PFSK-1 (cell line): ENCODE results near the gene C2orf69.

Source experiments
- FOXP2 ChIP-seq: optimal IDR thresholded peaks from 2 replicates; pipeline ENCODE3; 2011; ENCODE audit warnings: borderline replicate concordance, control low read depth, inconsistent platforms; ENCODE audit not compliant: insufficient read depth; ENCODE audit errors: extremely low read length, extremely low read depth
- POLR2AphosphoS5 ChIP-seq: IDR thresholded peaks from 2 replicates; pipeline ENCODE4 v1.6.1; 2012; ENCODE audit warnings: low read depth, mild to moderate bottlenecking, control low read depth, low read length, moderate library complexity
- SIN3A ChIP-seq: IDR thresholded peaks from 2 replicates; pipeline ENCODE4 v1.6.1; 2012; ENCODE audit warnings: mild to moderate bottlenecking, low read length, moderate library complexity, borderline replicate concordance; ENCODE audit not compliant: insufficient read depth
- TAF1 ChIP-seq: IDR thresholded peaks from 2 replicates; pipeline ENCODE4 v1.6.1; 2012; ENCODE audit warnings: low read length, control low read depth, borderline replicate concordance; ENCODE audit not compliant: insufficient read depth
- TF ChIP-seq, protein P1 (sequence below), 2 experiments: IDR thresholded peaks; 2 replicates each; pipeline versions ENCODE4 v1.6.1 to v1.8.0; 2011 to 2012; ENCODE audit warnings: low read depth in 2 of 2, low read length in 2 of 2, control low read depth in 1 of 2, inconsistent platforms in 1 of 2, mild to moderate bottlenecking in 1 of 2, moderate library complexity in 1 of 2; ENCODE audit not compliant: insufficient read depth in 1 of 2

The C2orf69 gene

DNA sequence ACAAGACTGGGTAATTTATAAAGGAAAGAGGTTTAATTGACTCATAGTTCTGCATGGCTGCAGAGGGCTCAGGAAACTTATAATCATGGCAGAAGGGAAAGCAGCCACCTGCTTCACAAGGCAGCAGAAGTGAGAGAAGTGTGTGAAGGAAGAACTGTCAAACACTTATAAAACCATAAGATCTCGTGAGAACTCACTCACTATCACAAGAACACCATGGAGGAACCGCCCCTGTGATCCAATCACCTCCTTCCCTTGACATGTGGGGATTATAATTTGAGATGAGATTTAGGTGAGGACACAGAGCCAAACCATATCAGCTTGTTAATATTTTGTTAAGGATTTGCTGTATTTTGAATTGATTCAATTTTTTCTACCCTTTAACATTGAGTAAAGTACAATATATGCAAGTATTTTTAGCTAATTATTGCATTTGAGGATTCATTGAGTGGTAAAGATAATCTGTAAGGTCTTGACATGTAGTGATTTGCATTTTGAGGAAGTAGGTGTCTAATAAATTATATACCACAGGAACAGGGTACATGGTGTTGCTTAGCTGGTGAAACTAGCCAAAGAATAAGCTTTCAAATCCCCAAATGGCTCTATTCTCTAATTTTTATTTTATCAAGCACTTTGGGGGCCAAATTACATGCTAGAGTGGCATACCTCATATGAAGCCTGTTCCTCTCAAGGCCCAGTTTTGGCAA lies 3.9 kb upstream of the C2orf69 start:
- TF ChIP-seq POLR2AphosphoS5 (no peak), FOXP2 (no peak), SIN3A (no peak), TAF1 (no peak)
- TF ChIP-seq, protein P1, sequence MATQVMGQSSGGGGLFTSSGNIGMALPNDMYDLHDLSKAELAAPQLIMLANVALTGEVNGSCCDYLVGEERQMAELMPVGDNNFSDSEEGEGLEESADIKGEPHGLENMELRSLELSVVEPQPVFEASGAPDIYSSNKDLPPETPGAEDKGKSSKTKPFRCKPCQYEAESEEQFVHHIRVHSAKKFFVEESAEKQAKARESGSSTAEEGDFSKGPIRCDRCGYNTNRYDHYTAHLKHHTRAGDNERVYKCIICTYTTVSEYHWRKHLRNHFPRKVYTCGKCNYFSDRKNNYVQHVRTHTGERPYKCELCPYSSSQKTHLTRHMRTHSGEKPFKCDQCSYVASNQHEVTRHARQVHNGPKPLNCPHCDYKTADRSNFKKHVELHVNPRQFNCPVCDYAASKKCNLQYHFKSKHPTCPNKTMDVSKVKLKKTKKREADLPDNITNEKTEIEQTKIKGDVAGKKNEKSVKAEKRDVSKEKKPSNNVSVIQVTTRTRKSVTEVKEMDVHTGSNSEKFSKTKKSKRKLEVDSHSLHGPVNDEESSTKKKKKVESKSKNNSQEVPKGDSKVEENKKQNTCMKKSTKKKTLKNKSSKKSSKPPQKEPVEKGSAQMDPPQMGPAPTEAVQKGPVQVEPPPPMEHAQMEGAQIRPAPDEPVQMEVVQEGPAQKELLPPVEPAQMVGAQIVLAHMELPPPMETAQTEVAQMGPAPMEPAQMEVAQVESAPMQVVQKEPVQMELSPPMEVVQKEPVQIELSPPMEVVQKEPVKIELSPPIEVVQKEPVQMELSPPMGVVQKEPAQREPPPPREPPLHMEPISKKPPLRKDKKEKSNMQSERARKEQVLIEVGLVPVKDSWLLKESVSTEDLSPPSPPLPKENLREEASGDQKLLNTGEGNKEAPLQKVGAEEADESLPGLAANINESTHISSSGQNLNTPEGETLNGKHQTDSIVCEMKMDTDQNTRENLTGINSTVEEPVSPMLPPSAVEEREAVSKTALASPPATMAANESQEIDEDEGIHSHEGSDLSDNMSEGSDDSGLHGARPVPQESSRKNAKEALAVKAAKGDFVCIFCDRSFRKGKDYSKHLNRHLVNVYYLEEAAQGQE (IDR thresholded peaks at IDR 0.05; ENCODE audit: insufficient read depth in 1 of 2, low read depth in 2 of 2, low read length in 2 of 2) = no peak

DNA sequence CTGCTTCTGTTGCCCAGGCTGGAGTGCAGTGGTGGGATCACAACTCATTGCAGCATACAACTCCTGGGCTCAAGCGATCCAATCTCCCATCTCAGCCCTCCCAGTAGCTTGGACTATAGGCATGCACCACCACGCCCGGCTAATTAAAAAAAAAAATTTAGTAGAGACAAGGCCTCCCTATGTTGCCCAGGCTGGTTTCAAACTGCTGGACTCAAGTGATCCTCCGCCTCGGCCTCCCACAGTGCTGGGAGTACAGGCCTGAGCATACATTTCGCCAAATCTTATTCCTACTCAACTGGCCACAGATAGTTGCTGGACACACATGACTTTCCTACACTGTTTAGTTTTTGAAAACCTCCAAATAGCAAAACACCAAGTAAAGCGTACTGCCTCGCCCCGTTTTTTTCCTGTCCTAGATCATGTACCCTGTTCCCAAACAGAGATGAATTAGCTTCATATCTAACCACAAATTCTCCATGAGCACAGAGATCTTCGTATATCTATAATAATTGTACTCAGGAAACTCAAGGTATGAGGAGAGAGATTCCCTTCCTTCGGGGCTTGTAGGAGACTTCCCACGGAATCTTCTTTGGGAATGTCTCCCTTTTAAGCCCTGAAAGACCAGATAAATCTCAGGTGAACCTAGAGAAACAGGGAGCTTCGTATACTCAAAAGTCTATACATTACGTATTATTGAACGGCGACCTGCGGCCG lies 598 bp upstream of the C2orf69 start:
- no peak for TF ChIP-seq POLR2AphosphoS5
- no peak for TF ChIP-seq TAF1
- no peak for TF ChIP-seq FOXP2
- TF ChIP-seq, protein P1 (IDR thresholded peaks at IDR 0.05; ENCODE audit: insufficient read depth in 1 of 2, low read depth in 2 of 2, low read length in 2 of 2) = no peak
- no peak for TF ChIP-seq SIN3A

DNA sequence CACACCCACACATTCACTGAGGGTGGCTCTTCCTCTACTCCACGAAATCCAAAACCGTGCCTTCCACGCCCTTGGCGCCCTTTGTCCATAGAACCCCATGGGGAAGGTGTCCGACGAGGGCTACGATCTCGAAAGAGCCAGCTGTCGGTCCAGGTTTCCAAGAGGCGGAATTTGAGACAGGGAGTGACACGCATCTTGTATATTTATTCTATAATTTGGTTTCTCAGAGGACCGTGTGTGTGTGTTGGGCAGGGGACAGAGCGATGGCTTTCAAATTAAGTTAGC lies 726 bp downstream of the C2orf69 start:
- TF ChIP-seq POLR2AphosphoS5 (no peak), SIN3A (no peak)
- TF ChIP-seq, protein P1 (IDR thresholded peaks at IDR 0.05; ENCODE audit: insufficient read depth in 1 of 2, low read depth in 2 of 2, low read length in 2 of 2) = no peak

DNA sequence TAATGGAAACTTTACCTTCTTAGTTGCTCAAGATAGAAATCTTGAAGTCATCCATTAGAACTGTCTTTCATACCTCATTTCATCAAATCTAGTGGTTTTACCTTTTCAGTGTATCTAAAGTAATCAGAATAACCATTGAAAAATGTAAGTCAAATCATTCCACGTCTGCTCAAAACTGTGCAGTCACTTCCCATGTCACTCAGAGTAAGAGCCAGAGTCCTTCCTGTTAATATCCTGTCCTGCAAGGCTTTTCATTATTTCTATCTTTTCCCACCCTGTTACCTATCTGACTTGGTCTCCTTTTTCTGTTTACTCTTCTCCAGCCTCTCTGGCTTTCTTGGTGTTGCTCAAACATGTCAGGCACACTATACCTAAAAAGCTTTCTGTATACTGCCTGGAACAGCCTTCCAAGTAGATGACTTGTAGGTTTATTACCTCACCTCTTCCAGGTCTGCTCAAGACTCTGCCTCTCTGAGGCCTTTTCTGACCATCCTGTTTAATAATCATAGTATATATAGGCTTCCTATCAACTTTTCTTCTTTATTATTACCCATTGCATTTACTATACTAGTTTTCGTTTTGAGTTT lies 3.4 kb downstream of the C2orf69 start:
- TF ChIP-seq TAF1 (no peak), POLR2AphosphoS5 (no peak), FOXP2 (no peak), SIN3A (no peak)
- TF ChIP-seq, protein P1 (IDR thresholded peaks at IDR 0.05; ENCODE audit: insufficient read depth in 1 of 2, low read depth in 2 of 2, low read length in 2 of 2) = no peak
